ENCODE measurements around the gene ATCAY.

The ATCAY gene

DNA sequence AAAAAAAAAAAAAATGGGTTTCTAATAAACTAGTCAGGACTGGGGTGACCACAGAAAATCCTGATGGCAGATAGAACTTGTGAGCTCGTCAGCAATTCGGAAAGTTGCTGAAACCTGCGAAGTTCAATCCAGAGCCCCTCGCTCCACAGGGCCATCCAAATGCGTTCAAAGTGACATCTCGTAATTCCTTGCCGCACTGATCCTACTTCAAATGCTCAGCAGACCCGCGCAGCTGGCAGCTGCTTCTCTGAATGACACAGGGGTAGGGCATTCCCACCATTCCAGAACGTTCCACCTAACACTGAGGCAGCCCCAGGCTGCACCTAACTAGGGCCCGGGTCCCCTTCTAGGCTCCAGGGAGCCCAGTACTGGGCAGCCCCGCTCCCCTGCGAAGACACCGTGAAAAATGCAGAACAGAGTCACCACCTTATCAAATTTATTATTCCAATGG lies 95.2 kb downstream of the ATCAY start:
- DNase-seq, result no peak

DNA sequence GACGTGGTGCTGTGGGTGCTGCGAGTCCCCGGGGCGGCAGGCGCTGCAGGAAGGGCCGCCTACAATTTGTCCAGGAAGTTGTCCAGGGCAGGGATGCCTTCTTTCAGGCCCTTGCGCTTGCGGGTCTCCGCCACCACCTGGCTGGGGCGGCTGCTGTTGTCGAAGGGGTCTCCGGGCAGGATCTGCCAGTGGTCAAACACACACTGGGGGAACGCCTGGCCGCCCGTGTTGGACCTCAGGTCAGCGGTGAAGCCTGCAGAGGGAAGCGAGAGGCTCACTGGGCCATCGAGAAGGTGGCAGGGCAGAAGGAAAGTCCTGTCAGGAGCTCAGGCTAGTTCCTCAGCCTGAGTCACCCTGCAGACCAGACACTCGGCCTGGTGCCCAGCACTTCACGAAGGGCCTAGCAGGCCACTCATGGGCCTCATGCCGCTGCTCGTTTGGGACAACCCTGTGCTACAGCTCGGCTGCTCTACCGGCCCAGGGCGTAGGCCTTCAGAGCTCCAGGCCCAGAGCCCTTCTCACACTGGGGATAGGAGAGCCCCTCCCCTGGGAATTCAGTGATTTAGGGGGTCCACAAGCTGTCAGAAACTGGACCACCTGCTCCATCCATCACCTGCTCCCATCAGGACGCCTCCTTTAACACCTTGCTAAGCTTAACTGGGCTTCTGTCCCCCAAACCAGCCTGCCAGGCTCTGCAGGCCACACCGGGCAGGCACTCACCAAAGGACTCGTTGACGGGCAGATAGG lies 96.2 kb downstream of the ATCAY start:
- no peak for DNase-seq

All from NCI-H2171 treated with DMSO at 0.1 percent for 48 hours (cell line).